SH-SY5Y (cell line): ENCODE measurements around the gene GPR176.

ENCODE experiments used
- GATA2 ChIP-seq: IDR thresholded peaks from 2 replicates; pipeline ENCODE4 v1.6.1; 2011; ENCODE audit warnings: mild to moderate bottlenecking, low read depth, low read length
- GATA3 ChIP-seq: IDR thresholded peaks from 2 replicates; pipeline ENCODE4 v1.6.1; 2011; ENCODE audit warnings: low read depth, mild to moderate bottlenecking, low read length, moderate library complexity

DNA sequence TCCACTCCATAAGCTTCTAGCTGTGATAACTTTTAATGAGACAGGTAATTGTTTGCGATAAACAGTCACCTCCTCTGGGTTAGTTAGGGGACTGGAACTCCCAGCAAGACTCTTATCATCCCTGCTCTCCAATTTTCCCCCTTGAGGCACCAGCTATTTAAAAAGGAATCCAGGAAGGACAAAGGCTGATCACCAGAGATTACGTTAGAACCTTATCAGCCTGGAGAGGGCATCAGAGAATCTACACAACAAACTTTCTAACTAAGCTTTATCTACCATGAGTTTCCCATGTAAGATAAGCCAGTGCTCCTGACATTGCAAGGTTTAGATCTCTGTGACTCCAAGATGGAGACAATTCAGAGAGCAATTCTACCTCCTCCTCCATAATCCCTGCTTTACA is 31.3 kb downstream of the GPR176 start:
- TF ChIP-seq GATA2 (no peak), GATA3 (no peak)
